ENCODE results near the gene DCDC1. TPM values are rescaled to one million over a fixed set of nuclear protein-coding genes. Genes with fewer than 3 reads are reported as not detected.

The DCDC1 gene
- total RNA-seq, 4 donors from 2014 or later = 0.83 TPM; not detected in 3

DNA sequence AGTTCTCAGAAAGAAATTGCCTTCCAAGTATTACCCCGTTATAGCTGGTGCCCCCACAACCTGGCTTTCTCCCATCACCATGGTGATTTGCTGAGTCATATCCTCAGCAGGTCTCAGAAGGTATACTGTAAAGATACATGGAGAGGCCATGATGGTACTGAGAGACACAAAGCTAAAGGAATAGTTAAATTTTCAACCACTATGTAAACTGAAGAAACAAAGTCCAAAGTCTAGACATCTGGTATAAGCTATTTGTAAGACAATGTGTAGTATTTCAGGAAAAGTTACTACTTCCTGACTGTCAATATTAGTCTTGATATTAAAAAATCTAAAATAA lies 377.1 kb downstream of the DCDC1 start:
- no peaks in the 10 kb centered on the region for H3K4me1 ChIP-seq
- H3K36me3 ChIP-seq = no peaks in the 10 kb centered on the region
- no peaks in the 10 kb centered on the region for H3K9me3 ChIP-seq
- no peak for DNase-seq
- TF ChIP-seq POLR2A (IDR thresholded peaks at IDR 0.05) = no peak
- TF ChIP-seq, protein P1, sequence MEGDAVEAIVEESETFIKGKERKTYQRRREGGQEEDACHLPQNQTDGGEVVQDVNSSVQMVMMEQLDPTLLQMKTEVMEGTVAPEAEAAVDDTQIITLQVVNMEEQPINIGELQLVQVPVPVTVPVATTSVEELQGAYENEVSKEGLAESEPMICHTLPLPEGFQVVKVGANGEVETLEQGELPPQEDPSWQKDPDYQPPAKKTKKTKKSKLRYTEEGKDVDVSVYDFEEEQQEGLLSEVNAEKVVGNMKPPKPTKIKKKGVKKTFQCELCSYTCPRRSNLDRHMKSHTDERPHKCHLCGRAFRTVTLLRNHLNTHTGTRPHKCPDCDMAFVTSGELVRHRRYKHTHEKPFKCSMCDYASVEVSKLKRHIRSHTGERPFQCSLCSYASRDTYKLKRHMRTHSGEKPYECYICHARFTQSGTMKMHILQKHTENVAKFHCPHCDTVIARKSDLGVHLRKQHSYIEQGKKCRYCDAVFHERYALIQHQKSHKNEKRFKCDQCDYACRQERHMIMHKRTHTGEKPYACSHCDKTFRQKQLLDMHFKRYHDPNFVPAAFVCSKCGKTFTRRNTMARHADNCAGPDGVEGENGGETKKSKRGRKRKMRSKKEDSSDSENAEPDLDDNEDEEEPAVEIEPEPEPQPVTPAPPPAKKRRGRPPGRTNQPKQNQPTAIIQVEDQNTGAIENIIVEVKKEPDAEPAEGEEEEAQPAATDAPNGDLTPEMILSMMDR (IDR thresholded peaks at IDR 0.05) = no peak
- no peaks in the 10 kb centered on the region for H3K27me3 ChIP-seq
- H3K4me3 ChIP-seq = no peak overlapping the region
- H3K27ac ChIP-seq = no peak overlapping the region

DNA sequence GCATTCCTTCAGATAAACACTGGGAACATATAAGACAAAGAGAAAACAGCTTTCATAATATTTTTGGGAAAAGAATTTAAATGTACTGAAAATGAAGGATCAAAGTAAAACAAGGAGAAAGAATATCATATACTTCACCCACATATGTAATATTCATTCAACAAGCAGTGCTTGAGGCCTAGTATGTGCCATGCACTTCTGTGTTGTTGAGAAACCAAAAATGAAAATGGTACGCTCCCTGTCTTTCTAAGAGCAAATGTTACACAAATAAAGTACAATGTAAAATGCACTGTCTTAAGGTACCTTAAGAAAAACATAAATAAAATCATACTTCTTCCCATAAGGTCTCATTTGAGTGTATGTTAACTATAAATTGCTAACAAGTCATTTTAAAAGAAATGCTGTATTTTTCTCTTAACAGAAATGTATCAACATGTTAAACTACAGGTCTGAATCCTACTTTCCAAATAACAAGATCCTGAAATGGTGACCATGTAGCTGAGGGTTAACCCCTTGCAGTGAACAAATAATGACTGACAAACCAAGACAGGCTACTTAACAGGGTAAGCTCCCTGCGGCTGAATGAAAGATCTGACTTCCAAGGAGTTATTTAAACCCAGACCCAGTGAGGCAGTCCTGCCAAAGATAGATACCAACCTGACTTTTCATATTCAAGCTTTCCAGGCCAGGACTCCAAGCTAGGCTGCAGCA lies 377.6 kb downstream of the DCDC1 start:
- TF ChIP-seq, protein P1 (IDR thresholded peaks at IDR 0.05) = no peak
- no peak for TF ChIP-seq POLR2A (IDR thresholded peaks at IDR 0.05)
- H3K9me3 ChIP-seq = no peaks in the 10 kb centered on the region

DNA sequence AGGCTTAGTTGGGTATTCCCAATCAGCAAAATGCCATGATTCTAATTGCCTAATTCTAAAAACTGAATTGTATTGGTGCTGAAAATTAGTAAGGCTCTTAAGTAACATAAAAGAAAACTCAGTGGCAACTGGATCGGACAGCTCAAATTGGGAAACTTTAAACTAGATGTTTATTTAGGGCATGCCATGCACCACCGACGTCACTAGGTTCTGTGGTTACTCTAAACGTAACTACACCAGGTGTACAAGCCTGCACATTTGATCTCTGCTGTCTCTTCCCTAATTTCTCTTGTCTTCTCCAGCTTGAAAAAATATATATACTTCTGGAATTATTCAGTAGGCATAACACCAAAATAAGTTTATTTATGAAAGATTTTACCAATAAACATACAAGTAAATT lies 378.2 kb downstream of the DCDC1 start:
- Histone ChIP-seq H3K27ac (no peak overlapping the region), H3K9me3 (no peaks in the 10 kb centered on the region), H3K27me3 (no peaks in the 10 kb centered on the region), H3K4me3 (no peak overlapping the region), H3K4me1 (no peaks in the 10 kb centered on the region), H3K36me3 (no peaks in the 10 kb centered on the region)
- TF ChIP-seq POLR2A (IDR thresholded peaks at IDR 0.05) = no peak
- TF ChIP-seq, protein P1 (IDR thresholded peaks at IDR 0.05) = no peak
- DNase-seq = no peak

More for the DNA sequence above, 377.6 kb downstream of the DCDC1 start:
- Histone ChIP-seq H3K27ac (no peak overlapping the region), H3K4me3 (no peak overlapping the region), H3K27me3 (no peaks in the 10 kb centered on the region), H3K4me1 (no peaks in the 10 kb centered on the region), H3K36me3 (no peaks in the 10 kb centered on the region)
- DNase-seq = no peak

DNA sequence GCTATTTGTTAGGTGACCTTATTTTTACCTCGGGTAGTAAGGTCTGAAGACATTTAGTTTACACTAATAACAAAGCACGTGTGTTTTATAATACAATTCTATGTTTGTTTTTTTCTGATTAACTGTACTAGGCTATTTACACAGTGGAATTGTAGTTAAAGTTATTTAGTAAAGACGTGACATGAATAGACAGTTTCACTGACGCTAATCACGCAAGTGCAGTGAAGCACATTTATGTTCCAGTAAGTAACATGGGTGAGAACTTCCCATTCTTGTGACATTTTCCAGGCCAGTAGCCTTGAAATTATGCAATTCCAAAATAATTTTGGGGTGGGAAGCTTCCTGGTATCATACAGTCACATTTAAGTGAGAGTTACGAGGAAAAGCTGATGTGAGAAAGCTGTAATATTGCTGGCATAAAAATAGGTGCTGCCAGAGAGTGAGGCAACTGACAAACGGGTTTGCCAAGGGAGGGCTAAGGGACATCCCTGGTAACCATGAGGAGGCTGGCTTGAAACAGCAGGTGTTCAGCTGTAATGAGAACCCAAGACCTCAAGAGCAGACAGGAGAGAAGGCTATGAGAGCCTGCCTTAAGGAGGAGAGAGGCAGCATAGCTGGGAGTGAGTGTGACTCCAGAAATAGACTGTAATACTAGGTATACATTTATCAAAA lies 378.8 kb downstream of the DCDC1 start:
- Histone ChIP-seq H3K9me3 (no peaks in the 10 kb centered on the region), H3K36me3 (no peaks in the 10 kb centered on the region), H3K27ac (no peak overlapping the region), H3K27me3 (no peaks in the 10 kb centered on the region), H3K4me3 (no peak overlapping the region), H3K4me1 (no peaks in the 10 kb centered on the region)
- TF ChIP-seq, protein P1 (IDR thresholded peaks at IDR 0.05) = no peak
- no peak for TF ChIP-seq POLR2A (IDR thresholded peaks at IDR 0.05)
- no peak for DNase-seq

DNA sequence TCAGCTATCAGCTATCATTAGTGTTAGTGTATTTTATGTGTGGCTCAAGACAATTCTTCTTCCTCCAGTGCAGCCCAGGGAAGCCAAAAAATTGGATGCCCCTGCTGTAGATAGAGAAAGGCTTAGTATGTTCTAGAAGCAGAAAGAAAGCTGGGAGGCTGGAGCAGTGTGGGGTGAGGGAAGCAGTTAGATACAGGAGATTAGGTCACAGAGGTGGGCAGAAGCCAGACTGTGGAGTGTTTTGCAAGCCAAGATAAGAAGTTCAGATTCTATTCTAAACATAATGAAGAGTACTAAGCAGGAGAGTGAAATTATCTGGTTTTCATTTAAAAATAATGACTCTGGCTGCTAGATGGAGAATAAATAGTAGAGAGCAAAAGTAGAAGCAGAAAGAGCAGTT lies 381.7 kb downstream of the DCDC1 start:
- no peak for DNase-seq
- TF ChIP-seq, protein P1 (IDR thresholded peaks at IDR 0.05) = no peak
- TF ChIP-seq POLR2A (IDR thresholded peaks at IDR 0.05) = no peak

More for the DNA sequence above, 381.7 kb downstream of the DCDC1 start:
- Histone ChIP-seq H3K27ac (no peak overlapping the region), H3K36me3 (no peaks in the 10 kb centered on the region), H3K27me3 (no peaks in the 10 kb centered on the region), H3K4me3 (no peak overlapping the region), H3K4me1 (no peaks in the 10 kb centered on the region), H3K9me3 (no peaks in the 10 kb centered on the region)
